ENCODE data around the gene HOXA11. TPM values are rescaled to one million over a fixed set of nuclear protein-coding genes. Genes with fewer than 3 reads are reported as not detected.
A peak's percentile ranks its signal among the peaks of the same experiment; 100 is the strongest.

The HOXA11 gene
- total RNA-seq, 1 donor, result not detected

- H3K9me3 ChIP-seq (ENCODE audit: low read depth, low read length), result no peaks in the 10 kb centered on the region
- H3K4me3 ChIP-seq (ENCODE audit: low read length), result no peak overlapping the region
- H3K27me3 ChIP-seq (ENCODE audit: insufficient read depth, low read length), result peaks cover 97% of the 10 kb centered on the region
- peaks cover 59% of the 10 kb centered on the region for H3K4me1 ChIP-seq (ENCODE audit: insufficient read depth, low read length)
These were observed 29.1 kb downstream of the HOXA11 start for GRCh38 chr7:27155816-27156507.

- no peaks in the 10 kb centered on the region for H3K9me3 ChIP-seq (ENCODE audit: low read depth, low read length)
- peaks cover 98% of the 10 kb centered on the region for H3K27me3 ChIP-seq (ENCODE audit: insufficient read depth, low read length)
These were observed 29.9 kb downstream of the HOXA11 start for GRCh38 chr7:27154901-27155815.

GRCh38 chr7:27154369-27154768, 30.7 kb downstream of the HOXA11 start:
- Histone ChIP-seq H3K4me1 (ENCODE audit: insufficient read depth, low read length) (peaks cover 56% of the 10 kb centered on the region), H3K4me3 (ENCODE audit: low read length) (no peak overlapping the region), H3K9me3 (ENCODE audit: low read depth, low read length) (no peaks in the 10 kb centered on the region), H3K27me3 (ENCODE audit: insufficient read depth, low read length) (peaks cover 98% of the 10 kb centered on the region)

More at GRCh38 chr7:27154901-27155815, 29.9 kb downstream of the HOXA11 start:
- H3K4me3 ChIP-seq (ENCODE audit: low read length), result no peak overlapping the region
- peaks cover 59% of the 10 kb centered on the region for H3K4me1 ChIP-seq (ENCODE audit: insufficient read depth, low read length)

- H3K9me3 ChIP-seq (ENCODE audit: low read depth, low read length), result no peaks in the 10 kb centered on the region
- peaks cover 98% of the 10 kb centered on the region for H3K27me3 ChIP-seq (ENCODE audit: insufficient read depth, low read length)
- no peak overlapping the region for H3K4me3 ChIP-seq (ENCODE audit: low read length)
- peaks cover 54% of the 10 kb centered on the region for H3K4me1 ChIP-seq (ENCODE audit: insufficient read depth, low read length)
These were observed 31.5 kb downstream of the HOXA11 start for GRCh38 chr7:27153526-27153925.

- no peaks in the 10 kb centered on the region for H3K9me3 ChIP-seq (ENCODE audit: low read depth, low read length)
- H3K27me3 ChIP-seq (ENCODE audit: insufficient read depth, low read length), result peaks cover 98% of the 10 kb centered on the region
- H3K4me1 ChIP-seq (ENCODE audit: insufficient read depth, low read length), result peaks cover 58% of the 10 kb centered on the region
- no peak overlapping the region for H3K4me3 ChIP-seq (ENCODE audit: low read length)
These were observed 32.1 kb downstream of the HOXA11 start for GRCh38 chr7:27152816-27153442.

- Histone ChIP-seq H3K4me1 (ENCODE audit: insufficient read depth, low read length) (peaks cover 65% of the 10 kb centered on the region), H3K9me3 (ENCODE audit: low read depth, low read length) (no peaks in the 10 kb centered on the region), H3K4me3 (ENCODE audit: low read length) (no peak within 1 kb of the TSS), H3K27me3 (ENCODE audit: insufficient read depth, low read length) (peaks cover 97% of the 10 kb centered on the region)
These were observed 32.9 kb downstream of the HOXA11 start, which contains the start of gene HOXA3 for GRCh38 chr7:27151931-27152815. Gene HOXA3, minus strand, starts transcription at chr7:27152583. Its CDS starts 41,943 bp downstream, at chr7:27110640.

- H3K9me3 ChIP-seq (ENCODE audit: low read depth, low read length), result no peaks in the 10 kb centered on the region
- peaks cover 63% of the 10 kb centered on the region for H3K4me1 ChIP-seq (ENCODE audit: insufficient read depth, low read length)
- H3K4me3 ChIP-seq (ENCODE audit: low read length), result peak overlapping the region; percentile 5
- peaks cover 99% of the 10 kb centered on the region for H3K27me3 ChIP-seq (ENCODE audit: insufficient read depth, low read length)
These were observed 33.6 kb downstream of the HOXA11 start for GRCh38 chr7:27151341-27151930.

- Histone ChIP-seq H3K27me3 (ENCODE audit: insufficient read depth, low read length) (peaks cover 99% of the 10 kb centered on the region), H3K9me3 (ENCODE audit: low read depth, low read length) (no peaks in the 10 kb centered on the region), H3K4me3 (ENCODE audit: low read length) (peak overlapping the region; percentile 5), H3K4me1 (ENCODE audit: insufficient read depth, low read length) (peaks cover 56% of the 10 kb centered on the region)
These were observed 34.3 kb downstream of the HOXA11 start for GRCh38 chr7:27150568-27151340.

- H3K4me1 ChIP-seq (ENCODE audit: insufficient read depth, low read length), result peaks cover 49% of the 10 kb centered on the region
- no peaks in the 10 kb centered on the region for H3K9me3 ChIP-seq (ENCODE audit: low read depth, low read length)
- no peak overlapping the region for H3K4me3 ChIP-seq (ENCODE audit: low read length)
- peaks cover 97% of the 10 kb centered on the region for H3K27me3 ChIP-seq (ENCODE audit: insufficient read depth, low read length)
These were observed 35.0 kb downstream of the HOXA11 start for GRCh38 chr7:27149842-27150567.

- Histone ChIP-seq H3K9me3 (ENCODE audit: low read depth, low read length) (no peaks in the 10 kb centered on the region), H3K4me3 (ENCODE audit: low read length) (no peak overlapping the region), H3K4me1 (ENCODE audit: insufficient read depth, low read length) (peaks cover 43% of the 10 kb centered on the region), H3K27me3 (ENCODE audit: insufficient read depth, low read length) (peaks cover 91% of the 10 kb centered on the region)
These were observed 36.0 kb downstream of the HOXA11 start for GRCh38 chr7:27148756-27149641.

- Histone ChIP-seq H3K27me3 (ENCODE audit: insufficient read depth, low read length) (peaks cover 85% of the 10 kb centered on the region), H3K4me3 (ENCODE audit: low read length) (no peak overlapping the region), H3K9me3 (ENCODE audit: low read depth, low read length) (no peaks in the 10 kb centered on the region), H3K4me1 (ENCODE audit: insufficient read depth, low read length) (peaks cover 43% of the 10 kb centered on the region)
These were observed 36.8 kb downstream of the HOXA11 start for GRCh38 chr7:27148031-27148755.

Data from mononuclear cell (primary cell).